GM19025 (cell line): Measurements from ENCODE around the gene MSL2.
"Not testable (repeated sequence)": the region's sequence is repeated elsewhere in the genome, so short reads cannot be mapped to it uniquely, and the experiment has no call there.

Source experiments
- ATAC-seq: cut with Tn5 transposase; IDR thresholded peaks from one replicate; pipeline ENCODE4 v1.9.1; 2021; ENCODE audit warnings: mild to moderate bottlenecking, low read depth, moderate library complexity; ENCODE audit not compliant: unreplicated experiment

Gene MSL2

DNA sequence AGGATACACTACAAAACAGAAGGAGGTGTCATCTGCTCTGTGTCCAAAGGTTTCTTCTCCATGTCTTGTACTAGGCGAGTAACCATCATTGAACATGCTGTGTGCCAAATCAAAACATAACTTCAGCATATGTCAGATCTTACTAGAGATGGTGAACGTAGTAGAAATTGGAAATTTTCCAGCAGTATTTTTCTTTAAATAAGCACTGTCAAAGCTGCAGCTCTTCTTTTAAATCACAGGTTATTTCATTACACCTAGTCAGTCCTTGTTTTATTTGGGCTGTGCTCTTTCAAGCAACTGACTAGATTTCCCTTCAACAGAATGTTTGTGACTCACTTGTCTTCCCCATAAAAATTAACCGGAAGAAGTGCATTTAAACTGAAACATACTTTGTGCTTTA is 46.5 kb downstream of the MSL2 start:
- no peak for ATAC-seq

DNA sequence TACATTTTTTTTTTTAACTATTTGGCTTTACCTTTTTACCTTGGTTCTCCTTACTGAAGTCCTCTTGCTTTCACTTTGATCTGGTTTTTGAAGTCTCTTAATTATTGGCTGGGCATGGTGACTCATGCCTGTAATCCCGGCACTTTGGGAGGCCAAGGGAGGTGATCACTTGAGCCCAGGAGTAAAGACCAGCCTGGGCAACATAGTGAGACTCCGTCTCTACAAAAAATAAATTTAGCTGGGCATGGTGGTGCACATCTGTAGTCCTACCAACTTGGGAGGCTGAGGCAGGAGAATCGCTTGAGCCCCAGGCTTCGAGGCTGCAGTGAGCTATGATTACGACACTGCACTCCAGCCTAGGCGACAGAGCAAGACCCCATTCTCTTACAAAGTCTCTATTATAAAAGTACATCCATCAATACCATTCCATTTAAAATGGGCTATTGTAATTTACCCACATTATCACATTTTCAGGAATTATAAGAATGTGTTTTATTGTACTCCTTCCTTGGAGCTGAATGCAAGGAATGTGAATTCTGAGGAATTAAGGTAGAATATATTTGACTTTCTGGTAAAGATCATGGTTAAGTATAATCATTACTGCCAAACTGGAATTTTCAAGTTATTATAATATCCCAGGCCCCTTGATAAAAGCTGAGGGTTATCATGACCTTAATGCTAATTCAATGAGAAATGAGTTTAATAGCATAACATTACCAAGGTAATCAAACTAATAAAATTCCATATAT is 49.0 kb downstream of the MSL2 start:
- no peak for ATAC-seq

DNA sequence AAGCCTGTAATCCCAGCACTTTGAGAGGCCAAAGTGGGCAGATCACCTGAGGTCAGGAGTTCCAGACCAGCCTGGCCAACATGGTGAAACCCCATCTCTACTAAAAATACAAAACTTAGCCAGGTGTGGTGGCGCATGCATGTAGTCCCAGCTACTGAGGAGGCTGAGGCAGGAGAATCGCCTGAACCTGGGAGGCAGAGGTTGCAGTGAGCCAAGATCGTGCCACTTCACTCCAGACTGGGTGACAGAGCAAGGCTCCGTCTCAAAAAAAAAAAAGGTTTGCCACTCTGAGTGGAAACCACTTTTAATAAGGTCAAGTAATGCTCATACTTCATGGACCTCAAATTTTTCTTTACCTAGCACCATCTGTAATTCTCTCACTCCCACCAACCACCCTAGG is 51.7 kb downstream of the MSL2 start:
- ATAC-seq, result not testable (repeated sequence)

DNA sequence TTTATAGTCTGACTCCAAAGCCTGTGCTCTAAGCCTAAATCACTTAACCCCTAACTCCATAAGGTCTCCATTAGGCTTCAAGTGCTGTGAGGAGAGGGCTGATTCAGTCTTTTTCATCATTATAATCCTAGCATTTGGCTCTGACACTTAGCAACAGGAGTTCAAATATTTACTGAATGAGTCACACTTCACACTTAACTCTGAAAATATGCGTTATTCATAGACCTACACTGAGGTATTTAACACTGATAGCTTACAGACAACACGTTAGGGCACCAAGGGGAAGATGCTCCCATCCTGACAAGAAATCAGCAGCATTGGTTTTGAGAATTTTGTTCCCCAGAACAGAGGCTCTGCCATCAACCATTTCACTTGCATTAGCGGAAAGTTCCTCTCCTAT is 53.5 kb downstream of the MSL2 start:
- ATAC-seq, result no peak

DNA sequence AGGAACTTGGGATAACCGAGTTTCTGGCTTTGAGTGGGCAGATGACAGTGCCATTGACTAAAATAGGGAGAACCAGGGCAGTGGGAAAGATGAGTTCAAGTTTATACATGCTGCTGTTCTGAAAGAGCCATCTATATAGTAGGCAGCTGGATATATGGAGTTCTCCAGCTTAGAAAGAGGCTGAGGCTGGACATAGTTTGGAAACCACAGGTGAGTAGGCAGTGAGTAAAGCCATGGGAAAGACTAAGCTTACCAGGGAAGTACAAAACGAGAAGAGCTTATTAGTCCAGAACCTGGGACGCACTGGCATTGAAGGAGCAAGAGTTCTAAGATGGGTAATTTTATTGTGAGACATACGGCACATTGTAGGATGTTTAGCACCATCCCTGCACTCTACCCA is 54.2 kb downstream of the MSL2 start:
- no peak for ATAC-seq

DNA sequence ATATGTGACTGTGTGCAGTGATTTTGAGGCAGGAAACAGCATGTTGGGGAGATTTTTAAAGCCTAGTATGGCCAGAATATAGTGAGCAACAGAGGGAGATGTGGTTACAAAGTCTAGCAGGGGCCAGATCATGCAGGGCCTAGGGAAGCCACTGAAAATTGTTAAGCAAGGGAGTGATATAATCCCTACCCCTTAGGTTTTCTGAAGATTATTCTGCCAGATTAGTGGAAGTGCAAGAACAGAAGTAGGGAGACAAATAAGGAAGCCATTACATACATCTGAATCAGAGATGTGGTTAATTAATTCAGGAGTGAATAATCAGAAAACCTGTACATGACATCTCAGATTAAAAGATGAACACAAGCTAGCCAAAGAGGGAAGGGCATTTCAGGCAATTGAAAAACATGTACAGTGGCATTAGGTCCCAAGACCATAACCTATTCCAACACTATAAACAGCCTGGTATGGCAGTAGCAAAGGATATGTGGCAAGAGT is 54.8 kb downstream of the MSL2 start:
- ATAC-seq, result no peak

DNA sequence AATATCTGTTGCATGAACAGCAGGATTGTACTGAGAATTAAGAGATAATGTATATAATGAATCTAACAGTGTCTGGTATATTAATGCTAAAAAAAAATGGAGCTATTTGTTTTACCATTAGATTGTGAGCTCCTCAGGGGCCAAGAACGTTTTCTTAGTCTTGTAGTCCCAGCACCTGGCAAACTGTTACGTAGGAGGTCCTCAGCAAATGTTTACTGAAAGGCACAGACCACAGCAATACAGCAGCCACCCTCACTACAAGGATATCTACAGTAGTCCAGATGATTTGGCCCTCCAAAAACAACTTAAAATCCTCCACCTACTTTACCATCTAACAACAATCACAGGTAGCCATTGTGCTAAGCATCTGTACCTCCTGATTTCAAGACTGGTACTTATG is 59.7 kb downstream of the MSL2 start:
- ATAC-seq, result no peak

DNA sequence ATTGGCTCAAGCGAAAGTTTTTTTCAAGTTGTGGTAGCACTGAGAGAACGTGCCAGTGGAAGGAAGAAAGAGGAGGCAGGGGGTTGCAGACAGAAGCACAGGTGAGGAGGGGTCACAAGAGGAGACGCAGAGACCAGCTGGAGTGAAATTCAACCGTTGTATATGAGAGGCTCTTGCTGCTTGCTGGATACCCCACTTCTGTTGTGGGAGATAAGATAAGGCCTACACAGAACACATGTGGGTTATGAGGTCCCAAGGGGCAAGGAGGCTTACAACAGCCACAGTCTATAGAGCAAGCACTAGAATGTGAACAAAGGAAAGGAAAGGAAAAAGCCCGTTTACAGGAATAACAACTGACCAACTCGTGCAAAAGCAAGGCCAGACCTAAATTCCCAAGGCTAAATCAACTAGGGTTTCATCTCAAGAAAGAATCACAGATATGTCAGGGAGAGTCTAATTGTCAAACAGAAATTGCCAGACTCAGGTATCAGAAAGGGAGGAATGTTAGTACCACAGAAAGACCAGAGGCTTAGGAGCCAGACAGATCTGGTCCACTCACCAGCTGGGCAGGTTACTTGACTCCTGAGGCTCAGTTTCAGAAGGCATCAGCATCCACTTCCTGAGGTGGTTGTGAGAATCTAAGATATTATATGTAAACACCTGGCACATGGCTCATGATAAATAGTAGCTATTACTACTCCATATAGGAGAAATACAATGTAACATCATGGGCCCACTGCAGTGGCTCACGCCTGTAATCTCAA is 60.9 kb downstream of the MSL2 start:
- ATAC-seq, result no peak

DNA sequence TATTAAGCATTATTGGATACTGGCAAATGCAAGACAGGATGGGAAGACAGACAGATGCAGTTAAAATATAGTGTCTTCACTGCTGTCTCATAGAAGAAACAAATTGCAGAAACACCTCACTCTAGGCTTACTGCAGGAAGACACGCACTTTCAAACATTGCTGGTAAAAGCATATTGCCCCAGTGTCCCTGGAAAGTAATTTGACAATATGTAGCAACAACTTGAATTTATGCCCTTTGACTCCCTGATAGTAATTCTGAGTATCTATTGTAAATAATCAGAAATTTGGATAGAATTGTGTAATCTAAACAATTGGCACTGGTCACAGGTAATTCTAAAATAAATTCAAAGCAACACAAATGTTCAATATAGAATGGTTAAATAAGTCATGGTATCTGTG is 62.0 kb downstream of the MSL2 start:
- no peak for ATAC-seq

DNA sequence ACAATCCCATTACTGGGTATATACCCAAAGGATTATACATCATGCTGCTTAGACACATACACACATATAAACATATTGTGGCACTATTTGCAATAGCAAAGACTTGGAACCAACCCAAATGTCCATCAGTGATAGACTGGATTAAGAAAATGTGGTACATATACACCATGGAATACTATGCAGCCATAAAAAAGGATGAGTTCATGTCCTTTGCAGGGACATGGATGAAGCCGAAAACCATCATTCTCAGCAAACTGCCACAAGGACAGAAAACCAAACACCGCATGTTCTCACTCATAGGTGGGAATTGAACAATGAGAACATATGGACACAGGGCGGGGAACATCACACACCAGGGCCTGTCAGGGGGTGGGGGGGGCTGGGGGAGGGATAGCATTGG is 64.5 kb downstream of the MSL2 start:
- ATAC-seq, result not testable (repeated sequence)

DNA sequence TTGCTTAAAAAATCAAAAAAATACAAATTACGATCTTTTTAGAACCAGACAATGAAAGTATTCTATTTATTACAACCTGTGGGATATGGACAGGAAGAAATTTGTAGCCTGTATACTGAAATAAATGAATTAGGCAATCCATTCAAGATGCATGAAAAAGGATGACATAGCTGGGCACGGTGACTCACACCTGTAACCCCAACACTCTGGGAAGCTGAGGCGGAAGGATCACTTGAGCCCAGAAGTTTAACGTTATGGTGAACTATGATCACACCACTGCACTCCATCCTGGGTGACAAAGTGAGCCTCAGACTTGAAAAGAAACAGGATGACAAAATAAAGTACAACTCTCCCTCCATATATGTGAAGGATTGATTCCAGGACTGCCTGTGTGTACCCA is 74.1 kb downstream of the MSL2 start:
- no peak for ATAC-seq

DNA sequence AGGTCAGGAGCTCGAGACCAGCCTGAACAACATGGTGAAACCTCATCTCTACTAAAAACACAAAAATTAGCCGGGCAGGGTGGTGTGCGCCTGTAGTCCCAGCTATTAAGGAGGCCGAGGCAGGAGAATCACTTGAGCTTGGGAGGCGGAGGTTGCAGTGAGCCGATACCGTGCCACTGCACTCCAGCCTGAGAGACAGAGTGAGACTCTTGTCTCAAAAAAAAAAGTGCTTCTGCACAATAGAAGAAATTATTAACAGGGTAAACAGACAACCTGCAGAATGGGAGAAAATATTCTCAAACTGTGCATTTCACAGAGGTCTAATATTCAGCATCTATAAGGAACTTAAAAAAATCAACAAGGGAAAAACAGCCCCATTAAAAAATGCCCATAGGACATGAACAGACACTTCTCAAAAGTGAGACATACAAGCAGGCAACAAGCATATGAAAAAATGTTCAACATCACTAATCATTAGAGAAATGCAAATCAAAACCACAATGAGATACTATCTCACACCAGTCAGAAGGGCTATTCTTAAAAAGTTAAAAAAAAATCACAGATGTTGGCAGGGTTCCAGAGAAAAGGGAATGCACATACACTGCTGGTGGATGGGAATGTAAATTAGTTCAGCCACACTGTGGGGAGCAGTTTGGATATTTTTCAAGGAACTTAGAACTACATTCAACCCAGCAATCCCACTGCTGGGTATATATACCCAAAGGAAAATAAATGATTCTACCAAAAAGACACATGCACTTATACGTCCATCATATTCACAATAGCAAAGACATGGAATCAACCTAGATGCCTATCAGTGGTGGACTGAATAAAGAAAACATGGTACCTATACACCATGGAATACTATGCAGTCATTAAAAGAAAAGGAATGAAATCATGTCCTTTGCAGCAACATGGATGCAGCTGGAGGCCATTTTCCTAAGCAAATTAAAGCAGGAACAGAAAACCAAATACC is 75.5 kb downstream of the MSL2 start:
- ATAC-seq, result peak; percentile 80

DNA sequence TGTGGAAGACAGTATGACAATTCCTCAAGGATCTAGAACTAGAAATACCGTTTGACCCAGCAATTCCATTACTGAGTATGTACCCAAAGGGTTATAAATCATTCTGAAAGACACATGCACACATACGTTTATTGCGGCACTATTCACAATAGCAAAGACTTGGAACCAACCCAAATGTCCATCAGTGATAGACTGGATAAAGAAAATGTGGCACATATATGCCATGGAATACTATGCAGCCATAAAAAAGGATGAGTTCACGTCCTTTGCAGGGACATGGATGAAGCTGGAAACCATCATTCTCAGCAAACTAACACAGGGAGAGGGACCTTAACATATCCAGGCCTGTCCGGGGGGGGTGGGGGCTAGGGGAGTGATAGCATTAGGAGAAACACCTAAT is 76.4 kb downstream of the MSL2 start:
- not testable (repeated sequence) for ATAC-seq

DNA sequence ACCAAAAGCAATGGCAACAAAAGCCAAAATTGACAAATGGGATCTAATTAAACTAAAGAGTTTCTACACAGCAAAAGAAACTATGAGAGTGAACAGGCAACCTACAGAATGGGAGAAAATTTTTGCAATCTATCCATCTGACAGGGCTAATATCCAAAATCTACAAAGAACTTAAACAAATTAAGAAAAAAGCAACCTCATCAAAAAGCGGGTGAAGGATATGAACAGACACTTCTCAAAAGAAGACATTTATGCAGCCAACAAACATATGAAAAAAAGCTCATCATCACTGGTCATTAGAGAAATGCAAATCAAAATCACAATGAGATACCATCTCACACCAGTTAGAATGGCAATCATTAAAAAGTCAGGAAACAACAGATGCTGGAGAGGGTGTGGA is 76.8 kb downstream of the MSL2 start:
- ATAC-seq, result not testable (repeated sequence)

DNA sequence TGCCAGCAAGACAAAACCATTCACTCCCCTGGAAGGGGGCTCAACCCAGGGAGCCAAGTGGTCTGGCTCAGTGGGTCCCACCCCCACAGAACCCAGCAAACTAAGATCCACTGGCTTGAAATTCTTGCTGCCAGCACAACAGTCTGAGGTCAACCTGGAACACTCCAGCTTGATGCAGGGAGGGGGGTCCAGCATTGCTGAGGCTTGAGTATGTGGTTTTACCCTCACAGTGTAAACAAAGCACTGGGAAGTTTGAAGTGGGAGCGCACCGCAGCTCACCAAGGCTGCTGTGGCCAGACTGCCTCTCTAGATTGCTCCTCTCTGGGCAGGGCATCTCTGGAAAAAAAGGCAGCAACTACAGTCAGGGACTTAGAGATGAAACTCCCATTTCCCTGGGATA is 81.7 kb downstream of the MSL2 start:
- no peak for ATAC-seq

DNA sequence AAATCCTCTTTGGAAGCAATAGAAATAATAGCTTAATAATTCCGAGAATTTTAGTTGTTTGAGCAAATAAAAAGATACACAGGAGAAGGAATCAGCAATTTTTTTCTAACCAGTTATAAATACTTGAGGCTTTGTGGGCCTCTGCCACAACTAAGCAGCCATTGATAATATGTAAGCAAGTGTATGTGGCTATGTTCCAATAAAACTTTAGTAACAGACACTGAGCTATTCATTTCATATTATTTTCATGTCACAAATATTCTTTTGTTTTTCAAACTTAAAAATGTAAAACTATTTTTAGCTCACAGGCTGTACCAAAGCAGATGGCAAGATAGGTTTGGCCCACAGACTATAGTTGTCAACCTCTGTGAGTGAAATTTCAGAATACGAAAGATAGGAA is 85.7 kb downstream of the MSL2 start:
- no peak for ATAC-seq

DNA sequence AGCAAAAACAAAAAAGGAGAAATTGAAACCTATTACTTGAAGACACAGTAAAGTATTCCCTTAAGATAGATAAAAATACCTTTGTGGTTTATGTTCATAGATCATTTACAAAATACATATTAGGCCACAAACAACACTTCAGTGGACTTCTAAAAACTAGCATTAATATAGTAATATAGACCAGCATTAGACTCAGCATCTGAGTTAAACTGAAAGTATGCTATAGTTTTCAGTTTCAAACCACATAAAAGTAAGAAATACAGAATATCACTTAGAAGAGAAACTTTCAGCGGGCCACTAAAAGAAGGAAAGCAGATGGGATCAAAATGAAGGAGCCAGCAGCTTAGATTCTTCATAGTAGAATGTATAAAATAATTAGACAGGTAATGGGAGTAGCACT is 86.6 kb downstream of the MSL2 start:
- peak; percentile 87 for ATAC-seq

DNA sequence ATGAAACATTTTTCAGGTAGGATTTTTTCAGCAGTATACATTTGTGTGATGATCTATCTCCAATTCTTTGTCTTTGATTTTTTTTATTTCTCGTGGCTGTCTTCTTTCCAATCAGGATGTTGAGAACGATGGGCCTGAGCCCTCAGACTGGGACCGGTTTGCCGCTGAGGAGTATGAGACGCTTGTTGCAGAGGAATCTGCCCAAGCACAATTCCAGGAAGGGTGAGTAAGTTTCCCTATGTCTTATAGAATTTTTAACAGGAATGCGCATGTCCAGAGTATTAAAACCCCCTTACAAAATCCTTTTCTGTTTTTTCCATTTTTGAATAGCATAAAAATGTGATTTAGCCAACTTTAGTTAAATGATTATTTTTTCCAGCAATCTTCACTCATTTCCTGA is 90.0 kb downstream of the MSL2 start:
- ATAC-seq, result no peak

DNA sequence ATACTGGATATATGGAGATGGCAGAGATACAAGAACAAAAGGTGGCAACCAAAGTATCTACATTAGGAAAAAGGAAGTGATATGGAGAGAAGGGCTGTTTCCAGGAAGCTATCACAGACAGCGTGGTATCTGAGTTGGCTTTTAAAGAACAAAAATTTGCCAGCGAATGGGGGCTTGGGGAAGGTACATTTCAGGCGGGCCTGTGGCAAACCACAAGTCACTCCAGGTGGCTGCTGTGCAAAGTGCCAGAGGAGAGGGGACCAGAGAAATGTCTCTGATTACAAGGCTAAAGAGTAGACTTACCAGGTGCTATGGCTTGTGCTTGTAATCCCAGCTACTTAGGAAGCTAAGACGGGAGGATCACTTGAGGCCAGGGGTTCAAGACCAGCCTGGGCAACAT is 91.1 kb downstream of the MSL2 start:
- ATAC-seq, result no peak
